Uterus (tissue), 4 donors: ENCODE data around the gene OAS3. TPM values are rescaled to one million over a fixed set of nuclear protein-coding genes. Genes with fewer than 3 reads are reported as not detected.
"Not testable (repeated sequence)": the region's sequence is repeated elsewhere in the genome, so short reads cannot be mapped to it uniquely, and the experiment has no call there.

ENCODE experiments used
- DNase-seq, 2 donors: peaks; one replicate each; pipeline ENCODE4 v3.0.0-alpha.2; 2019 to 2020
- H3K27ac ChIP-seq, 2 donors: fragments of 200-600 bp; sonication (generic); 1 replicate in 1 of 2; 2 replicates in 1 of 2; pipeline ENCODE4 v1.5.1; 2016 to 2018
- H3K27me3 ChIP-seq, 2 donors: fragments of 200-600 bp; sonication (generic); one replicate each; pipeline ENCODE4 v1.5.1; 2018 to 2019; ENCODE audit warnings: control low read depth in 1 of 2
- H3K36me3 ChIP-seq, 2 donors: fragments of 200-600 bp; sonication (generic); one replicate each; pipeline ENCODE4 v1.5.1; 2019; ENCODE audit warnings: control low read depth in 1 of 2
- H3K4me1 ChIP-seq, 2 donors: fragments of 200-600 bp; sonication (generic); one replicate each; pipeline ENCODE4 v1.5.1; 2018 to 2019; ENCODE audit warnings: control low read depth in 1 of 2
- H3K4me3 ChIP-seq, 2 donors: fragments of 200-600 bp; sonication (generic); 1 replicate in 1 of 2; 2 replicates in 1 of 2; pipeline ENCODE4 v1.5.1; 2018 to 2019; ENCODE audit warnings: mild to moderate bottlenecking in 1 of 2
- H3K9me3 ChIP-seq, 2 donors: fragments of 200-600 bp; sonication (generic); one replicate each; pipeline ENCODE4 v1.5.1; 2019; ENCODE audit warnings: control low read depth in 1 of 2
- POLR2A ChIP-seq, 2 donors: fragments of 450-650 bp; IDR thresholded peaks; one replicate each; pipeline ENCODE4 v1.6.1; 2016; ENCODE audit warnings: antibody characterized with exemption in 2 of 2, mild to moderate bottlenecking in 1 of 2, moderate library complexity in 1 of 2
- intact Hi-C: fragments of 100-400 bp; cut with DNase I; formaldehyde crosslinking; loops from one replicate; pipeline ENCODE4 v1.15.1; 2023; ENCODE audit warnings: low total_unique reads
- total RNA-seq, 4 donors: library from RNA; depleted of rRNA in 3 of 4; stranded (reverse); fragments of >200 nt in 3 of 4; gene quantifications; one replicate each; pipeline versions ENCODE4 v1.1.0 to v1.2.4, GENCODE V29; 2014 to 2023
- TF ChIP-seq, protein P1 (sequence below), 4 experiments: fragments of 200-600 bp in 2 of 4; fragments of 450-650 bp in 2 of 4; sonication (generic) in 2 of 4; IDR thresholded peaks; one replicate each; pipeline ENCODE4 v1.5.1; 2016 to 2019; ENCODE audit warnings: antibody characterized with exemption in 4 of 4, mild to moderate bottlenecking in 2 of 4, moderate library complexity in 1 of 4
- donor health status: DM: yes; HTN: yes; CAD: no.

The OAS3 gene
- total RNA-seq, 4 donors from 2014 or later, result 2.1 to 22.8 (median 8.9) TPM

DNA sequence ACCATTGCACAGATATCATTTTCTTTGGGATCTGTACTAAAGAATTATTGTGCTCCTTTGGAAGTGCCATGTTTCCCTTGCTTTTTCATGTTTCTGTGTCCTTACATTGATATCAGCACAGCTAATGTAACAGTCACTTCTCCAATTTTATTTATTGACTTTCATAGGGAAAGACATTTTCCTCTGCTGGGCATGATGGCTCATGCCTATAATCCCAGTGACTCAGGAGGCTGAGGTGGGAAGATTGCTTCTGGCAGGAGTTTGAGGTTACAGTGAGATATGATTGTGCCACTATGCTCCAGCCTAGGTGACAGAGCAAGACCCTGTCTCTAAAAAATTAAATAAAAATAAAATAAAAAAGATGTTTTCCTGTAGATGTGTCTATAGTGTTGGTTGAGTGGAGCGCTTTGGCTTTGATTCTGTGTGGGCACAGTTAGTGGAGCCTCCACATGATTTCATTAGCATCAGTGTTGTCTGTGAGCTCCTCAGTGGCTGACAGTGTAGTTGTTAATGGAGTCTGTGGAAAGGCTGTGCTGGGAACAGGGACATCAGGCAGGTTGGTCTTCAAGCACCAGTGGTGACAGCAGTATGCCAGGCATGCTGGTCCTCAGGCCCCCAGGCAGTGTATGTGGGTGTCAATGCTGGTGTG is 47.5 kb downstream of the OAS3 start:
- no peak overlapping the region for H3K27ac ChIP-seq
- no peak overlapping the region for H3K4me3 ChIP-seq
- no peaks in the 10 kb centered on the region for H3K36me3 ChIP-seq
- no peaks in the 10 kb centered on the region for H3K4me1 ChIP-seq
- no peaks in the 10 kb centered on the region for H3K9me3 ChIP-seq
- TF ChIP-seq, protein P1, sequence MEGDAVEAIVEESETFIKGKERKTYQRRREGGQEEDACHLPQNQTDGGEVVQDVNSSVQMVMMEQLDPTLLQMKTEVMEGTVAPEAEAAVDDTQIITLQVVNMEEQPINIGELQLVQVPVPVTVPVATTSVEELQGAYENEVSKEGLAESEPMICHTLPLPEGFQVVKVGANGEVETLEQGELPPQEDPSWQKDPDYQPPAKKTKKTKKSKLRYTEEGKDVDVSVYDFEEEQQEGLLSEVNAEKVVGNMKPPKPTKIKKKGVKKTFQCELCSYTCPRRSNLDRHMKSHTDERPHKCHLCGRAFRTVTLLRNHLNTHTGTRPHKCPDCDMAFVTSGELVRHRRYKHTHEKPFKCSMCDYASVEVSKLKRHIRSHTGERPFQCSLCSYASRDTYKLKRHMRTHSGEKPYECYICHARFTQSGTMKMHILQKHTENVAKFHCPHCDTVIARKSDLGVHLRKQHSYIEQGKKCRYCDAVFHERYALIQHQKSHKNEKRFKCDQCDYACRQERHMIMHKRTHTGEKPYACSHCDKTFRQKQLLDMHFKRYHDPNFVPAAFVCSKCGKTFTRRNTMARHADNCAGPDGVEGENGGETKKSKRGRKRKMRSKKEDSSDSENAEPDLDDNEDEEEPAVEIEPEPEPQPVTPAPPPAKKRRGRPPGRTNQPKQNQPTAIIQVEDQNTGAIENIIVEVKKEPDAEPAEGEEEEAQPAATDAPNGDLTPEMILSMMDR (IDR thresholded peaks at IDR 0.05), result no peak
- no peak for TF ChIP-seq POLR2A (IDR thresholded peaks at IDR 0.05)
- no peaks in the 10 kb centered on the region for H3K27me3 ChIP-seq
- intact Hi-C loops, result no loop called here
- no peak for DNase-seq

DNA sequence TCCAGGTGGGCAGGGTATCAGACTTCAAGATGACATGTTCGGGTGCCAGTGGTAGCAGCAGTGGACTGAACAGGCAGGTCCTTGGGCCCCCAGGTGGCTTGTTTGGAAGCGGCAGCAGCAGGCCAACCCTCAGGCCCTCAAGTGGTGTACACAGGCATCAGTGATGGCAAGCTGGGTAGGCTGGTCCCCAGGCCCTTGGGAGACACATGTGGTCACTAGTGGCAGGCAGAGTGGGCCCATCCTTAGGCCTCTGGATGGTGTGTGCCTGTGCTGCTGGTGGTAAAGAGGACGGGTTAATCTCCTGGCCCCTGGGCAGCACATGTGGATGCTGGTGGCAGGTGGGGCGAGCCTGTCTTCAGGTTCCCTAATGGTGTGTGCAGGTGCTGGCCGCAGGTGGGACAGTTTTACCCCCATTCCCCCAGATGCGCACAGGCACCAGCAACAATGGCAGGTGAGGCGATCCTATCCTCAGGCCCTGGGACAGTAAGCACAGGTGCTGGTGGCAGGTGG is 48.1 kb downstream of the OAS3 start:
- Histone ChIP-seq H3K27ac (no peak overlapping the region), H3K4me3 (no peak overlapping the region), H3K4me1 (no peaks in the 10 kb centered on the region), H3K9me3 (no peaks in the 10 kb centered on the region), H3K36me3 (no peaks in the 10 kb centered on the region), H3K27me3 (no peaks in the 10 kb centered on the region)
- DNase-seq, result no peak
- intact Hi-C loops, result no loop called here
- no peak for TF ChIP-seq POLR2A (IDR thresholded peaks at IDR 0.05)
- TF ChIP-seq, protein P1 (IDR thresholded peaks at IDR 0.05), result no peak

DNA sequence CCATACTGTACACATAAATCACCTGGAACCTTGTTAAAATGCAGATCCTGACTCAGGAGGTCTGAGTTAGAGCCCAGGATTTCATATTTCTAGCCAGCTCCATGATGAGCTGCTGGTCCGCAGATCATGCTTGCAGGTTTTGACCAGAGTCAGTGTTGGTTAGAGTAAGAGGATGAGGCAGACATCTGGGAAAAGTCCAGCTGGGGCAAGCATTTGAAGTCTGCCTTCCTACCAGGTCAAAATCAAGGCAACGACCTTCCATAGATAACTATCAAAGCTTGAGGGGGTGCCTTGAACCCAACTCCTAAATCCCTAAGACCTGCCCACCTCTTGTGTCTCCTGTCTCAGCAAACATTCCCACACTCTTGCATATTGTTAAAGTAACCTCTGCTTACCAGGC is 49.3 kb downstream of the OAS3 start:
- Histone ChIP-seq H3K27ac (no peak overlapping the region), H3K4me3 (no peak overlapping the region), H3K27me3 (no peaks in the 10 kb centered on the region), H3K9me3 (no peaks in the 10 kb centered on the region), H3K36me3 (no peaks in the 10 kb centered on the region), H3K4me1 (no peaks in the 10 kb centered on the region)
- no peak for DNase-seq
- intact Hi-C loops, result no loop called here
- no peak for TF ChIP-seq POLR2A (IDR thresholded peaks at IDR 0.05)

DNA sequence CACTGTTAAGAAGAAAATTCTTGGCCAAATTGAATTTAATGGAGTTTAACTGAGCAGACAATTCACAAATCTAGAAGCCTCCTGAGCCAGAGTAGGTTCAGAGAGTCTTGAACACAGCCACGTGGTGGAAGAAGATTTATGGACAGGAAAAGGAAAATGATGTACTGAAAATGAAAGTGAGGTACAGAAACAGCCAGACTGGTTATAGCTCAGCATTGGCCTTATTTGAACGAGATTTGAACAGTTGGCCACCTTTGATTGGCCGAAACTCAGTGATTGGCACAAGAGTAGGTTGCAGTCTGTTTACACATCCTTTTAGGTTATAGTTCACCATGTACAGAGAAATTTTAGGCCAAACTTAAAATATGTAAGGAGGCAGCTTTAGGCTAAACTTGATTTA is 50.0 kb downstream of the OAS3 start:
- Histone ChIP-seq H3K27ac (no peak overlapping the region), H3K27me3 (no peaks in the 10 kb centered on the region), H3K4me1 (no peaks in the 10 kb centered on the region), H3K9me3 (no peaks in the 10 kb centered on the region), H3K36me3 (no peaks in the 10 kb centered on the region), H3K4me3 (no peak overlapping the region)
- intact Hi-C loops, result no loop called here
- DNase-seq, result no peak
- no peak for TF ChIP-seq POLR2A (IDR thresholded peaks at IDR 0.05)
- TF ChIP-seq, protein P1 (IDR thresholded peaks at IDR 0.05), result no peak

DNA sequence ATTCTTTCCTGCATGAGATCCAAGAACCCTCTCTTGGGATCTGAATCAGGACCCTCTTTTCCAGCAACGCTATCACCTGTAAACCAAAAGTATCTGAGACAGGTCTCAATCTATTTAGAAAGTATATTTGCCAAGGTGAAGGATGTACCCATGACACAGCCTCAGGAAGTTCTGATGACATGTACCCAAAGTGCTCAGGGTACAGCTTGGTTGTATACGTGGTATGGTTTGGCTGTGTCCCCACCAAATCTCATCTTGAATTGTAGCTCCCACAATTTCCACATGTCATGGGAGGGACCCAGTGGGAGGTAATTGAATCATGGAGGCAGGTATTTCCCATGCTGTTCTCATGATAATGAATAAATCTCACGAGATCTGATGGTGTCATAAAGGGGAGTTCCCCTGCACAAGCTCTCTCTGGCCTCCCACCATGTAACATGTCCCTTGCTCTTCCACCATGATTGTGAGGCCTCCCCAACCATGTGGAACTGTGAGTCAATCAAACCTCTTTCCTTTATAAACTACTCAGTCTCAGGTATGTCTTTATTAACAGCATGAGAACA is 50.6 kb downstream of the OAS3 start:
- H3K9me3 ChIP-seq, H3K27ac ChIP-seq, H3K27me3 ChIP-seq, DNase-seq, intact Hi-C loops, H3K36me3 ChIP-seq, H3K4me1 ChIP-seq, H3K4me3 ChIP-seq: not testable (repeated sequence)

DNA sequence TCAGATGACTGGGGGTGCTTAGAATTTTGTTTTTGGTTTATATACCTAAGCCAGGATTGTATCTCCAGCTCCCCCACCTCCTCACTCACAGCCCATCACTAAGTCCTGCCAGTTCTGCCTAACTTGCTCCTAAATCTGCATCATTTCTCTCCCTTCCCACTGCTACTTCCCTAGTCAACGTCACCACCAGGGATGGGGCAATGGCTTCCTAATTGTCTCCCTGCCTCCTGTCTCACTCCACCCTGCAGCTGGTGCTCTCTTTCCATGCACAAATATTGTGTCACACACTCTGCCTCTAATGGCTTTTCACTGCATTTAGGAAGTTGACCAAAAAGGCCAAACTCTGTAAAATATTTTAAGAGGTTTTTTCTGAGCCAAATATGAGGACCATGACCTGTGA is 51.5 kb downstream of the OAS3 start:
- TF ChIP-seq, protein P1 (IDR thresholded peaks at IDR 0.05), result no peak
- TF ChIP-seq POLR2A (IDR thresholded peaks at IDR 0.05), result no peak
- DNase-seq, result no peak
- Histone ChIP-seq H3K36me3 (no peaks in the 10 kb centered on the region), H3K9me3 (no peaks in the 10 kb centered on the region), H3K4me3 (no peak overlapping the region), H3K4me1 (no peaks in the 10 kb centered on the region), H3K27me3 (no peaks in the 10 kb centered on the region), H3K27ac (no peak overlapping the region)
- intact Hi-C loops, result no loop called here
